A549 (cell line): Measurements from ENCODE around the gene B3GALNT2. TPM values are rescaled to one million over a fixed set of nuclear protein-coding genes. Genes with fewer than 3 reads are reported as not detected.

ENCODE experiments used
- ATAC-seq, 2 experiments: fragments of 200-7000 bp in 1 of 2; fragments of >200 bp in 1 of 2; cut with Nextera tagmentation in 1 of 2; cut with Tn5 transposase in 1 of 2; 3 replicates each; pipeline versions ENCODE4 v1.8.0 to v1.9.1; 2018 to 2020; ENCODE audit warnings: mild to moderate bottlenecking in 1 of 2, moderate library complexity in 1 of 2
- CTCF ChIA-PET: fragments of 300-600 bp; sonication (Branson Sonifier 250); formaldehyde crosslinking; extraction: SDS; loops from one replicate; lab custom pipeline; 2021; ENCODE audit warnings: antibody characterized with exemption, inconsistent platforms; lab: Yijun Ruan, JAX
- POLR2A ChIA-PET: fragments of 350-600 bp; formaldehyde crosslinking; extraction: SDS; loops from one replicate; lab custom pipeline; 2021; ENCODE audit warnings: antibody characterized with exemption, inconsistent platforms; lab: Yijun Ruan, JAX
- DNase-seq, 2 experiments: peaks; one replicate each; pipeline versions ENCODE4 v3.0.0 to v3.0.0-alpha.2; 2011 to 2016; ENCODE audit warnings: low read depth in 1 of 2, low spot score in 1 of 2
- FAIRE-seq: peaks from 2 replicates; lab custom pipeline; 2011; peaks lifted over from hg19 to GRCh38; lab: Jason Lieb, UNC
- H3K27ac ChIP-seq, 2 experiments: fragments of >200 bp; sonication (Bioruptor Twin); formaldehyde crosslinking; 3 replicates each; pipeline ENCODE4 v1.5.1; 2016 to 2017
- H3K4me1 ChIP-seq: fragments of >200 bp; sonication (Bioruptor Twin); formaldehyde crosslinking; 3 replicates; pipeline ENCODE4 v1.6.1; 2016
- H3K4me2 ChIP-seq: fragments of >200 bp; sonication (Bioruptor Twin); formaldehyde crosslinking; 3 replicates; pipeline ENCODE4 v1.6.1; 2016
- H3K4me3 ChIP-seq: fragments of >200 bp; sonication (Bioruptor Twin); formaldehyde crosslinking; 3 replicates; pipeline ENCODE4 v1.5.1; 2016
- H3K9me3 ChIP-seq: fragments of >200 bp; sonication (Bioruptor Twin); formaldehyde crosslinking; 3 replicates; pipeline ENCODE4 v1.6.1; 2016
- ATOH8 ChIP-seq: fragments of 250-450 bp; sonication (Bioruptor Pico); IDR thresholded peaks from 2 replicates; pipeline ENCODE4 v1.5.0; 2020; ENCODE audit warnings: low read depth, mild to moderate bottlenecking, moderate library complexity
- CBX2 ChIP-seq: fragments of 200-600 bp; sonication (generic); IDR thresholded peaks from 2 replicates; pipeline ENCODE4 v1.6.1; 2016; ENCODE audit warnings: low read depth, mild to moderate bottlenecking, borderline replicate concordance
- CHD4 ChIP-seq: fragments of 200-600 bp; sonication (generic); IDR thresholded peaks from 2 replicates; pipeline ENCODE4 v1.6.1; 2016; ENCODE audit warnings: antibody characterized with exemption, mild to moderate bottlenecking, borderline replicate concordance
- EHF ChIP-seq: fragments of 250-450 bp; sonication (Bioruptor Pico); IDR thresholded peaks from 2 replicates; pipeline ENCODE4 v1.5.0; 2020; ENCODE audit warnings: mild to moderate bottlenecking
- EHMT2 ChIP-seq: fragments of 200-600 bp; sonication (generic); IDR thresholded peaks from 2 replicates; pipeline ENCODE4 v1.6.1; 2016; ENCODE audit warnings: antibody characterized with exemption, low read depth, mild to moderate bottlenecking, moderate library complexity
- ESRRA ChIP-seq: fragments of 150-350 bp; IDR thresholded peaks from 2 replicates; pipeline ENCODE4 v1.6.1; 2014; ENCODE audit warnings: mild to moderate bottlenecking, low read length, borderline replicate concordance
- FOXS1 ChIP-seq: fragments of 250-450 bp; sonication (Bioruptor Pico); IDR thresholded peaks from 2 replicates; pipeline ENCODE4 v1.5.0; 2020; ENCODE audit warnings: mild to moderate bottlenecking, moderate library complexity
- HDAC2 ChIP-seq: fragments of 200-600 bp; sonication (generic); IDR thresholded peaks from 2 replicates; pipeline ENCODE4 v1.6.1; 2016
- MAFK ChIP-seq: fragments of 450-650 bp; IDR thresholded peaks from 2 replicates; pipeline ENCODE4 v1.6.1; 2014; ENCODE audit not compliant: partially characterized antibody
- MAZ ChIP-seq: fragments of 150-350 bp; IDR thresholded peaks from 2 replicates; pipeline ENCODE4 v1.6.1; 2014; ENCODE audit warnings: antibody characterized with exemption, low read depth, low read length, borderline replicate concordance
- MYC ChIP-seq: IDR thresholded peaks from 2 replicates; pipeline ENCODE4 v1.6.1; 2012; ENCODE audit warnings: mild to moderate bottlenecking, inconsistent platforms, low read length, improper control_type of control experiment, borderline replicate concordance
- NFE2L2 ChIP-seq: fragments of 150-350 bp; conservative IDR thresholded peaks from 2 replicates; pipeline ENCODE4 v1.6.1; 2014; ENCODE audit warnings: low read length
- NPAS2 ChIP-seq: fragments of 250-450 bp; sonication (Bioruptor Pico); IDR thresholded peaks from 2 replicates; pipeline ENCODE4 v1.8.0; 2022; ENCODE audit warnings: mild to moderate bottlenecking, moderate library complexity, borderline replicate concordance
- PHF8 ChIP-seq: fragments of 200-600 bp; sonication (generic); IDR thresholded peaks from 2 replicates; pipeline ENCODE4 v1.6.1; 2016; ENCODE audit warnings: low read depth, mild to moderate bottlenecking, antibody characterized with exemption, moderate library complexity, borderline replicate concordance
- POLR2AphosphoS2 ChIP-seq: conservative IDR thresholded peaks from 2 replicates; pipeline ENCODE4 v1.6.1; 2012; ENCODE audit warnings: low read length, improper control_type of control experiment, inconsistent platforms
- RAD21 ChIP-seq, 2 experiments: fragments of >200 bp in 1 of 2; sonication (Bioruptor Twin) in 1 of 2; formaldehyde crosslinking in 1 of 2; IDR thresholded peaks in 1 of 2; conservative IDR thresholded peaks in 1 of 2; 2 replicates in 1 of 2; 3 replicates in 1 of 2; pipeline ENCODE4 v1.6.1; 2012 to 2018; ENCODE audit warnings: inconsistent platforms in 1 of 2
- RARB ChIP-seq: fragments of 250-450 bp; sonication (Bioruptor Pico); IDR thresholded peaks from 2 replicates; pipeline ENCODE4 v1.8.0; 2021; ENCODE audit warnings: mild to moderate bottlenecking, moderate library complexity
- RFX5 ChIP-seq: fragments of 450-650 bp; IDR thresholded peaks from 2 replicates; pipeline ENCODE4 v1.7.1; 2014; ENCODE audit warnings: antibody characterized with exemption, mild to moderate bottlenecking, moderate library complexity
- RNF2 ChIP-seq: fragments of 200-600 bp; sonication (generic); IDR thresholded peaks from 2 replicates; pipeline ENCODE4 v1.6.1; 2016; ENCODE audit warnings: low read depth, mild to moderate bottlenecking, antibody characterized with exemption, moderate library complexity, borderline replicate concordance
- ZFP36 ChIP-seq: fragments of 450-650 bp; IDR thresholded peaks from 2 replicates; pipeline ENCODE4 v1.6.1; 2014; ENCODE audit warnings: borderline replicate concordance; ENCODE audit not compliant: partially characterized antibody
- ZNF302 ChIP-seq: fragments of 250-450 bp; sonication (Bioruptor Pico); IDR thresholded peaks from 2 replicates; pipeline ENCODE4 v1.9.0; 2021; ENCODE audit warnings: inconsistent platforms, mild to moderate bottlenecking, moderate library complexity
- WGBS: methylation state at CpG from one replicate; pipeline ENCODE4 v1.1.6; 2017; ENCODE audit errors: missing lambda C conversion rate; 5-methylcytosine and 5-hydroxymethylcytosine counted together
- polyA plus RNA-seq, 4 experiments: library from polyadenylated mRNA; depleted of rRNA in 3 of 4; stranded (reverse); fragments of >200 nt; fragmentation: RNase III in 1 of 4; extraction: RNeasy Plus Mini Kit Qiagen cat#74134 plus additional on column Dnase treatment in 1 of 4; gene quantifications; 2 replicates in 3 of 4; 3 replicates in 1 of 4; pipeline ENCODE4 v1.2.3, GENCODE V29; 2011 to 2017
- TF ChIP-seq, protein P1 (sequence below): IDR thresholded peaks from 2 replicates; pipeline ENCODE4 v1.6.1; 2012; ENCODE audit warnings: low read depth, borderline replicate concordance
- TF ChIP-seq, protein P2 (sequence below): IDR thresholded peaks from 2 replicates; pipeline ENCODE4 v1.6.1; 2012
- TF ChIP-seq, protein P3 (sequence below): fragments of 250-450 bp; sonication (Bioruptor Pico); IDR thresholded peaks from 2 replicates; pipeline ENCODE4 v1.5.0; 2021; ENCODE audit warnings: mild to moderate bottlenecking, moderate library complexity, borderline replicate concordance
- TF ChIP-seq, protein P4 (sequence below): fragments of >200 bp; sonication (Bioruptor Twin); formaldehyde crosslinking; IDR thresholded peaks from 2 replicates; pipeline ENCODE4 v1.6.1; 2016

The B3GALNT2 gene
- polyA plus RNA-seq, 2 of the 4 experiments (the other 2 are of a cell fraction): 17.3 to 39.6 TPM

- POLR2A ChIA-PET: interaction anchor here (1.6 kb wide), 1 partner anchor 63 kb away, joined by 5 read pairs; the partner anchor contains the start of gene B3GALNT2
- TF ChIP-seq, protein P1, sequence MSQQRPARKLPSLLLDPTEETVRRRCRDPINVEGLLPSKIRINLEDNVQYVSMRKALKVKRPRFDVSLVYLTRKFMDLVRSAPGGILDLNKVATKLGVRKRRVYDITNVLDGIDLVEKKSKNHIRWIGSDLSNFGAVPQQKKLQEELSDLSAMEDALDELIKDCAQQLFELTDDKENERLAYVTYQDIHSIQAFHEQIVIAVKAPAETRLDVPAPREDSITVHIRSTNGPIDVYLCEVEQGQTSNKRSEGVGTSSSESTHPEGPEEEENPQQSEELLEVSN: no peak
- no peak for TF ChIP-seq POLR2AphosphoS2
- TF ChIP-seq ESRRA: no peak
- TF ChIP-seq MAFK: no peak
- no peak for TF ChIP-seq EHMT2
- no peak for TF ChIP-seq CHD4
- TF ChIP-seq ZNF302 (CRISPR knock-in tag): no peak
- no peak for TF ChIP-seq MAZ
- TF ChIP-seq PHF8: no peak
- TF ChIP-seq RFX5: no peak
- no peak for TF ChIP-seq ATOH8 (CRISPR knock-in tag)
- TF ChIP-seq, protein P2, sequence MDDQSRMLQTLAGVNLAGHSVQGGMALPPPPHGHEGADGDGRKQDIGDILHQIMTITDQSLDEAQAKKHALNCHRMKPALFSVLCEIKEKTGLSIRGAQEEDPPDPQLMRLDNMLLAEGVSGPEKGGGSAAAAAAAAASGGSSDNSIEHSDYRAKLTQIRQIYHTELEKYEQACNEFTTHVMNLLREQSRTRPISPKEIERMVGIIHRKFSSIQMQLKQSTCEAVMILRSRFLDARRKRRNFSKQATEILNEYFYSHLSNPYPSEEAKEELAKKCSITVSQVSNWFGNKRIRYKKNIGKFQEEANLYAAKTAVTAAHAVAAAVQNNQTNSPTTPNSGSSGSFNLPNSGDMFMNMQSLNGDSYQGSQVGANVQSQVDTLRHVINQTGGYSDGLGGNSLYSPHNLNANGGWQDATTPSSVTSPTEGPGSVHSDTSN: no peak
- no peak for TF ChIP-seq HDAC2
- H3K9me3 ChIP-seq: no peaks in the 10 kb centered on the region
- H3K4me3 ChIP-seq: no peak overlapping the region
- ATAC-seq (peak; percentile 38 to 40; a peak in 3 of 6 replicates), FAIRE-seq (no peak), DNase-seq (no peak)
- H3K4me2 ChIP-seq: peak overlapping the region; percentile 3; the same call in 2 of the 3 replicates
- peak overlapping the region; percentile 85 to 91 for H3K27ac ChIP-seq
- WGBS: 77% methylated on average over 6 of the region's 6 CpGs
- H3K4me1 ChIP-seq: peaks cover 28% of the 10 kb centered on the region
- CTCF ChIA-PET: interaction anchor here (1.2 to 1.3 kb wide), 3 partner anchors 9 to 64 kb away, joined by 3 read pairs; no protein-coding TSS in a partner anchor
These were observed 63.0 kb downstream of the B3GALNT2 start for GRCh38 chr1:235441159-235441685.

DNA sequence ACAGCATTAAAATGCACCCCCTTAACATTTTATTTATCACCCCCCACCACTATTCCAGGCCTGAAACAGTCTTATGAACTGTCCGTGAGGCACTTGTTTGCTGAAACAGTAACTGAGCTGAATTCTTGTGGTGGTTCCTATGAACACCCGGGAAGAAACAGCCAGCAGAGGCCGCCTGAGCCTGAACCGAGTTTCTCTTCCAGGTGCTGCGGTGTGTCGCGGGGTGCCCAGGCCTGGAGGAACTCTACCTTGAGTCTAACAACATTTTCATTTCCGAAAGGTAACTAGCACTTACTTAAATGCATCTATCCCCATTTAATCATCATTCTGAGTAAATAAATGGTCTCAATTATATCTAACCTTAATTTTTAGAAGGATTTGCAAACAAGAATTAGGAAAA is 70.3 kb downstream of the B3GALNT2 start:
- Histone ChIP-seq H3K9me3 (no peaks in the 10 kb centered on the region), H3K4me2 (no peak overlapping the region), H3K4me3 (no peak overlapping the region), H3K27ac (no peak overlapping the region), H3K4me1 (peaks cover 3% of the 10 kb centered on the region; the same call in 2 of the 3 replicates)
- TF ChIP-seq RAD21 (conservative IDR thresholded peaks at IDR 0.05 in 1 of 2, IDR thresholded peaks at IDR 0.05 in 1 of 2) (peak in 1 of 2 experiments; percentile 26; a peak in 1 of 5 replicates), RNF2 (no peak)
- ChIA-PET CTCF (interaction anchor here (0.9 kb wide), 1 partner anchor 55 kb away, joined by 5 read pairs; no protein-coding TSS in a partner anchor), POLR2A (no interaction called here)
- 81% methylated on average over 8 of the region's 8 CpGs for WGBS
- DNase-seq (no peak), ATAC-seq (peak; percentile 49 to 54; a peak in 1 of 6 replicates), FAIRE-seq (no peak)

- Histone ChIP-seq H3K4me2 (no peak overlapping the region), H3K4me1 (peaks cover 4% of the 10 kb centered on the region; the same call in 2 of the 3 replicates), H3K4me3 (no peak overlapping the region), H3K9me3 (no peaks in the 10 kb centered on the region), H3K27ac (no peak overlapping the region)
- ChIA-PET CTCF (interaction anchor here (0.7 to 5.8 kb wide), 2 partner anchors 15 to 353 kb away, joined by 3 to 29 read pairs; no protein-coding TSS in a partner anchor), POLR2A (no interaction called here)
- ATAC-seq (no peak), DNase-seq (no peak), FAIRE-seq (no peak)
- WGBS: 96% methylated on average over 6 of the region's 6 CpGs
- TF ChIP-seq ZFP36 (no peak), RARB (CRISPR knock-in tag) (no peak), MYC (no peak), RFX5 (no peak), RAD21 (conservative IDR thresholded peaks at IDR 0.05 in 1 of 2, IDR thresholded peaks at IDR 0.05 in 1 of 2) (no peak), EHF (CRISPR knock-in tag) (no peak), NPAS2 (no peak), CBX2 (no peak), NFE2L2 (no peak), FOXS1 (CRISPR knock-in tag) (no peak), MAZ (no peak)
- TF ChIP-seq, protein P1: no peak
- TF ChIP-seq, protein P3, sequence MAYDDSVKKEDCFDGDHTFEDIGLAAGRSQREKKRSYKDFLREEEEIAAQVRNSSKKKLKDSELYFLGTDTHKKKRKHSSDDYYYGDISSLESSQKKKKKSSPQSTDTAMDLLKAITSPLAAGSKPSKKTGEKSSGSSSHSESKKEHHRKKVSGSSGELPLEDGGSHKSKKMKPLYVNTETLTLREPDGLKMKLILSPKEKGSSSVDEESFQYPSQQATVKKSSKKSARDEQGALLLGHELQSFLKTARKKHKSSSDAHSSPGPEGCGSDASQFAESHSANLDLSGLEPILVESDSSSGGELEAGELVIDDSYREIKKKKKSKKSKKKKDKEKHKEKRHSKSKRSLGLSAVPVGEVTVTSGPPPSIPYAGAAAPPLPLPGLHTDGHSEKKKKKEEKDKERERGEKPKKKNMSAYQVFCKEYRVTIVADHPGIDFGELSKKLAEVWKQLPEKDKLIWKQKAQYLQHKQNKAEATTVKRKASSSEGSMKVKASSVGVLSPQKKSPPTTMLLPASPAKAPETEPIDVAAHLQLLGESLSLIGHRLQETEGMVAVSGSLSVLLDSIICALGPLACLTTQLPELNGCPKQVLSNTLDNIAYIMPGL (CRISPR knock-in tag): no peak
- TF ChIP-seq, protein P4, sequence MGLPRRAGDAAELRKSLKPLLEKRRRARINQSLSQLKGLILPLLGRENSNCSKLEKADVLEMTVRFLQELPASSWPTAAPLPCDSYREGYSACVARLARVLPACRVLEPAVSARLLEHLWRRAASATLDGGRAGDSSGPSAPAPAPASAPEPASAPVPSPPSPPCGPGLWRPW: no peak
These were observed 73.3 kb downstream of the B3GALNT2 start for GRCh38 chr1:235430991-235431390.
